Measurements from ENCODE around the gene KDSR. TPM values are rescaled to one million over a fixed set of nuclear protein-coding genes. Genes with fewer than 3 reads are reported as not detected.

KDSR gene
- total and polyA plus RNA-seq, 9 of the 15 experiments (the other 6 are each of a cell fraction or from before 2014, with no cell fraction given) = 4.0 to 24.7 (median 12.4) TPM

DNA sequence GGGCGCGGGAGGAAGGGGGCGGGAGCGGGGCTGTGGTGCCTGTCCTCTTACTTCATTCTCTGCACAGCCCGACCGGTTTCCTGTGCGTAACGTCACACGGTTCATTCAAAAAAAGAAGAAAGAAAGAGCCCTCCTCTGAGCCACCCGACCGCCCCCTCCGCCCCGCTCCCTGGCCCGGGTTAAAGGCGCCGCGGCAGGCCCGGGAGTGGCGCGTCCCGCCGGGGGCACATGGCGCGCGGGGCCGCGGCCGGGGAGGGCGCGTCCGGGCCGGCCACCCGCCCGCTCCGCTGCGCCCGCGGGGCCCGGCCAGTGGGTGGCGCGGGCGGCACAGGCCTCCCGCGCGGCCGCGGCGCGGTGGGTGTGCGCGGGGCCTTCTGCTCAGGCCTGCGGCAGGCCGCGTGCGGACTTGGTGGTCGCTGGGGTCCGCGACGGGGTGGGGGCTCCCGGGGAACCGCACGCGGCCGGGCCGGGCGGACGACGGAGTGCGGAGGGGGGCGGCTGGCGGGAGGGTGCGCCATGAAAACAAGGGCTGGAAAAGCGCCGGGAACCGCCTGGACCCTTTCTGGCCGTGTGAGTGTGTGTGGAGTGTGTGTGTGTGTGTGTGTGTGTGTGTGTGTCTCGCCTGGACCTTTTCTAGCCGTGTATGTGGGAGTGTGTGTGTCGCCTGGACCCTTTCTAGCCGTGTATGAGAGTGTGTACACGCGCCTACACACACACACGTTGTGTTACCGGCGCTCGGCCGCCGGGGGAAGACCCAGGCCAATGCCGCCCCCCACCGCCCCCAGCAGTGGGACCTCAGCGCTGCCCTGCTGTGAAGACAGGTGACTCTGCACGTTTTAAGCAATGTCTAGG lies 46.7 kb downstream of the KDSR start (continued):
- TF ChIP-seq, protein P1, sequence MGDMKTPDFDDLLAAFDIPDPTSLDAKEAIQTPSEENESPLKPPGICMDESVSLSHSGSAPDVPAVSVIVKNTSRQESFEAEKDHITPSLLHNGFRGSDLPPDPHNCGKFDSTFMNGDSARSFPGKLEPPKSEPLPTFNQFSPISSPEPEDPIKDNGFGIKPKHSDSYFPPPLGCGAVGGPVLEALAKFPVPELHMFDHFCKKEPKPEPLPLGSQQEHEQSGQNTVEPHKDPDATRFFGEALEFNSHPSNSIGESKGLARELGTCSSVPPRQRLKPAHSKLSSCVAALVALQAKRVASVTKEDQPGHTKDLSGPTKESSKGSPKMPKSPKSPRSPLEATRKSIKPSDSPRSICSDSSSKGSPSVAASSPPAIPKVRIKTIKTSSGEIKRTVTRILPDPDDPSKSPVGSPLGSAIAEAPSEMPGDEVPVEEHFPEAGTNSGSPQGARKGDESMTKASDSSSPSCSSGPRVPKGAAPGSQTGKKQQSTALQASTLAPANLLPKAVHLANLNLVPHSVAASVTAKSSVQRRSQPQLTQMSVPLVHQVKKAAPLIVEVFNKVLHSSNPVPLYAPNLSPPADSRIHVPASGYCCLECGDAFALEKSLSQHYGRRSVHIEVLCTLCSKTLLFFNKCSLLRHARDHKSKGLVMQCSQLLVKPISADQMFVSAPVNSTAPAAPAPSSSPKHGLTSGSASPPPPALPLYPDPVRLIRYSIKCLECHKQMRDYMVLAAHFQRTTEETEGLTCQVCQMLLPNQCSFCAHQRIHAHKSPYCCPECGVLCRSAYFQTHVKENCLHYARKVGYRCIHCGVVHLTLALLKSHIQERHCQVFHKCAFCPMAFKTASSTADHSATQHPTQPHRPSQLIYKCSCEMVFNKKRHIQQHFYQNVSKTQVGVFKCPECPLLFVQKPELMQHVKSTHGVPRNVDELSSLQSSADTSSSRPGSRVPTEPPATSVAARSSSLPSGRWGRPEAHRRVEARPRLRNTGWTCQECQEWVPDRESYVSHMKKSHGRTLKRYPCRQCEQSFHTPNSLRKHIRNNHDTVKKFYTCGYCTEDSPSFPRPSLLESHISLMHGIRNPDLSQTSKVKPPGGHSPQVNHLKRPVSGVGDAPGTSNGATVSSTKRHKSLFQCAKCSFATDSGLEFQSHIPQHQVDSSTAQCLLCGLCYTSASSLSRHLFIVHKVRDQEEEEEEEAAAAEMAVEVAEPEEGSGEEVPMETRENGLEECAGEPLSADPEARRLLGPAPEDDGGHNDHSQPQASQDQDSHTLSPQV (IDR thresholded peaks at IDR 0.05) = 0 out of 2 replicates have a peak, but pooled peaks have one; percentile 42
- TF ChIP-seq, protein P2, sequence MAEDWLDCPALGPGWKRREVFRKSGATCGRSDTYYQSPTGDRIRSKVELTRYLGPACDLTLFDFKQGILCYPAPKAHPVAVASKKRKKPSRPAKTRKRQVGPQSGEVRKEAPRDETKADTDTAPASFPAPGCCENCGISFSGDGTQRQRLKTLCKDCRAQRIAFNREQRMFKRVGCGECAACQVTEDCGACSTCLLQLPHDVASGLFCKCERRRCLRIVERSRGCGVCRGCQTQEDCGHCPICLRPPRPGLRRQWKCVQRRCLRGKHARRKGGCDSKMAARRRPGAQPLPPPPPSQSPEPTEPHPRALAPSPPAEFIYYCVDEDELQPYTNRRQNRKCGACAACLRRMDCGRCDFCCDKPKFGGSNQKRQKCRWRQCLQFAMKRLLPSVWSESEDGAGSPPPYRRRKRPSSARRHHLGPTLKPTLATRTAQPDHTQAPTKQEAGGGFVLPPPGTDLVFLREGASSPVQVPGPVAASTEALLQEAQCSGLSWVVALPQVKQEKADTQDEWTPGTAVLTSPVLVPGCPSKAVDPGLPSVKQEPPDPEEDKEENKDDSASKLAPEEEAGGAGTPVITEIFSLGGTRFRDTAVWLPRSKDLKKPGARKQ (CRISPR knock-in tag; IDR thresholded peaks at IDR 0.05) = 0 out of 2 replicates have a peak, but pooled peaks have one; percentile 15
- TF ChIP-seq, protein P3, sequence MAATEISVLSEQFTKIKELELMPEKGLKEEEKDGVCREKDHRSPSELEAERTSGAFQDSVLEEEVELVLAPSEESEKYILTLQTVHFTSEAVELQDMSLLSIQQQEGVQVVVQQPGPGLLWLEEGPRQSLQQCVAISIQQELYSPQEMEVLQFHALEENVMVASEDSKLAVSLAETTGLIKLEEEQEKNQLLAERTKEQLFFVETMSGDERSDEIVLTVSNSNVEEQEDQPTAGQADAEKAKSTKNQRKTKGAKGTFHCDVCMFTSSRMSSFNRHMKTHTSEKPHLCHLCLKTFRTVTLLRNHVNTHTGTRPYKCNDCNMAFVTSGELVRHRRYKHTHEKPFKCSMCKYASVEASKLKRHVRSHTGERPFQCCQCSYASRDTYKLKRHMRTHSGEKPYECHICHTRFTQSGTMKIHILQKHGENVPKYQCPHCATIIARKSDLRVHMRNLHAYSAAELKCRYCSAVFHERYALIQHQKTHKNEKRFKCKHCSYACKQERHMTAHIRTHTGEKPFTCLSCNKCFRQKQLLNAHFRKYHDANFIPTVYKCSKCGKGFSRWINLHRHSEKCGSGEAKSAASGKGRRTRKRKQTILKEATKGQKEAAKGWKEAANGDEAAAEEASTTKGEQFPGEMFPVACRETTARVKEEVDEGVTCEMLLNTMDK (IDR thresholded peaks at IDR 0.05; ENCODE audit: borderline replicate concordance, insufficient read depth, low read depth, low read length, poor library complexity, severe bottlenecking) = peak; percentile 31
- TF ChIP-seq EP400 (IDR thresholded peaks at IDR 0.05) (peak; percentile 44; the same call in 1 of the 2 replicates), ZFX (CRISPR knock-in tag; IDR thresholded peaks at IDR 0.05) (peak; percentile 88), CCAR2 (IDR thresholded peaks at IDR 0.05; ENCODE audit: low read depth, low read length) (no peak), GABPB2 (CRISPR knock-in tag; conservative IDR thresholded peaks at IDR 0.05) (no peak), RBM14 (IDR thresholded peaks at IDR 0.05; ENCODE audit: borderline replicate concordance, insufficient read depth, low read depth, low read length) (no peak), SREBF1 (IDR thresholded peaks at IDR 0.05; ENCODE audit: borderline replicate concordance, low read depth, low read length) (no peak), BDP1 (IDR thresholded peaks at IDR 0.05; ENCODE audit: insufficient read depth, insufficient read length) (no peak)
- TF ChIP-seq, protein P4, sequence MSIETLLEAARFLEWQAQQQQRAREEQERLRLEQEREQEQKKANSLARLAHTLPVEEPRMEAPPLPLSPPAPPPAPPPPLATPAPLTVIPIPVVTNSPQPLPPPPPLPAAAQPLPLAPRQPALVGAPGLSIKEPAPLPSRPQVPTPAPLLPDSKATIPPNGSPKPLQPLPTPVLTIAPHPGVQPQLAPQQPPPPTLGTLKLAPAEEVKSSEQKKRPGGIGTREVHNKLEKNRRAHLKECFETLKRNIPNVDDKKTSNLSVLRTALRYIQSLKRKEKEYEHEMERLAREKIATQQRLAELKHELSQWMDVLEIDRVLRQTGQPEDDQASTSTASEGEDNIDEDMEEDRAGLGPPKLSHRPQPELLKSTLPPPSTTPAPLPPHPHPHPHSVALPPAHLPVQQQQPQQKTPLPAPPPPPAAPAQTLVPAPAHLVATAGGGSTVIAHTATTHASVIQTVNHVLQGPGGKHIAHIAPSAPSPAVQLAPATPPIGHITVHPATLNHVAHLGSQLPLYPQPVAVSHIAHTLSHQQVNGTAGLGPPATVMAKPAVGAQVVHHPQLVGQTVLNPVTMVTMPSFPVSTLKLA (conservative IDR thresholded peaks at IDR 0.05) = 0 out of 4 replicates have a peak, but pooled peaks of 1 of the 2 experiments have one; percentile 25
- TF ChIP-seq, protein P5, sequence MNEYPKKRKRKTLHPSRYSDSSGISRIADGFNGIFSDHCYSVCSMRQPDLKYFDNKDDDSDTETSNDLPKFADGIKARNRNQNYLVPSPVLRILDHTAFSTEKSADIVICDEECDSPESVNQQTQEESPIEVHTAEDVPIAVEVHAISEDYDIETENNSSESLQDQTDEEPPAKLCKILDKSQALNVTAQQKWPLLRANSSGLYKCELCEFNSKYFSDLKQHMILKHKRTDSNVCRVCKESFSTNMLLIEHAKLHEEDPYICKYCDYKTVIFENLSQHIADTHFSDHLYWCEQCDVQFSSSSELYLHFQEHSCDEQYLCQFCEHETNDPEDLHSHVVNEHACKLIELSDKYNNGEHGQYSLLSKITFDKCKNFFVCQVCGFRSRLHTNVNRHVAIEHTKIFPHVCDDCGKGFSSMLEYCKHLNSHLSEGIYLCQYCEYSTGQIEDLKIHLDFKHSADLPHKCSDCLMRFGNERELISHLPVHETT (CRISPR knock-in tag; conservative IDR thresholded peaks at IDR 0.05 in 1 of 2, IDR thresholded peaks at IDR 0.05 in 1 of 2) = no peak
